HepG2 (cell line): ENCODE results near the gene IL24.

Source experiments
- CBFB ChIP-seq: sonication (generic); formaldehyde crosslinking; IDR thresholded peaks from 2 replicates; pipeline ENCODE4 v1.4.0; 2020; ENCODE audit warnings: missing genetic modification reagents
- FOXA1 ChIP-seq, 2 experiments: fragments of 450-650 bp in 1 of 2; sonication (generic) in 1 of 2; formaldehyde crosslinking in 1 of 2; IDR thresholded peaks; 2 replicates each; pipeline versions ENCODE4 v1.4.0 to v1.6.1; 2016 to 2020; ENCODE audit warnings: missing genetic modification reagents in 1 of 2
- IKZF5 ChIP-seq: IDR thresholded peaks from 2 replicates; pipeline ENCODE4 v1.6.1; 2018; ENCODE audit warnings: missing genetic modification reagents, mild to moderate bottlenecking, missing compliant biosample characterization
- MATR3 ChIP-seq: sonication (generic); formaldehyde crosslinking; IDR thresholded peaks from 2 replicates; pipeline ENCODE4 v1.4.0; 2020; ENCODE audit warnings: missing genetic modification reagents
- NFRKB ChIP-seq: fragments of 450-650 bp; IDR thresholded peaks from 2 replicates; pipeline ENCODE4 v1.6.1; 2017
- RARG ChIP-seq: sonication (generic); formaldehyde crosslinking; IDR thresholded peaks from 2 replicates; pipeline ENCODE4 v1.4.0; 2020; ENCODE audit warnings: low read depth, mild to moderate bottlenecking, missing genetic modification reagents
- REST ChIP-seq, 2 experiments: IDR thresholded peaks; 2 replicates each; pipeline ENCODE4 v1.6.1; 2011 to 2012; ENCODE audit warnings: low read length in 2 of 2, borderline replicate concordance in 1 of 2, low read depth in 1 of 2, mild to moderate bottlenecking in 1 of 2, moderate library complexity in 1 of 2
- SIN3A ChIP-seq: IDR thresholded peaks from 2 replicates; pipeline ENCODE4 v1.6.1; 2011; ENCODE audit warnings: low read depth, mild to moderate bottlenecking, control low read depth, low read length, borderline replicate concordance
- SIN3B ChIP-seq: fragments of 150-350 bp; IDR thresholded peaks from 2 replicates; pipeline ENCODE4 v1.6.1; 2014; ENCODE audit warnings: low read length
- TAF1 ChIP-seq: sonication (generic); formaldehyde crosslinking; IDR thresholded peaks from 2 replicates; pipeline ENCODE4 v1.4.0; 2020; ENCODE audit warnings: missing genetic modification reagents
- TF ChIP-seq, protein P1 (sequence below): sonication (generic); formaldehyde crosslinking; IDR thresholded peaks from 2 replicates; pipeline ENCODE4 v1.5.0; 2020; ENCODE audit warnings: mild to moderate bottlenecking, missing genetic modification reagents, moderate library complexity

DNA sequence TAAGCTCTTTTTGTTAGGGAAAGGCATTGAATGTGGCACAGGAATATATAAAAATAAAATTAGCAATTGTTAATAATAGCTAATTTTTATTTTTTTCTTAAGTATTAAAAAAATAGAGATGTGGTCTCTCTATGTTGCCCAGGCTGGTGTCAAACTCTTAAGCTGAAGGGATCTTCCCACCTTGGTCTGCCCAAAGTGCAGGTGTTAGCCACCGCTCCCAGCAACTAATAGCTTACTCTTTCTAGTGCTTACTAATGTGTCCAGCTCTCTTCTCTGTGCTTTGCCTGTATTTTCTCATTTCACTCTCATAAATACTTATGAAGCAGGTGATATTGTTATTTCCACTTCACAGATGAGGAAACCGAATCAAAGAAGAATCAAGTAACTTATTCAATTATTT is 13.4 kb upstream of the IL24 start:
- TF ChIP-seq, protein P1, sequence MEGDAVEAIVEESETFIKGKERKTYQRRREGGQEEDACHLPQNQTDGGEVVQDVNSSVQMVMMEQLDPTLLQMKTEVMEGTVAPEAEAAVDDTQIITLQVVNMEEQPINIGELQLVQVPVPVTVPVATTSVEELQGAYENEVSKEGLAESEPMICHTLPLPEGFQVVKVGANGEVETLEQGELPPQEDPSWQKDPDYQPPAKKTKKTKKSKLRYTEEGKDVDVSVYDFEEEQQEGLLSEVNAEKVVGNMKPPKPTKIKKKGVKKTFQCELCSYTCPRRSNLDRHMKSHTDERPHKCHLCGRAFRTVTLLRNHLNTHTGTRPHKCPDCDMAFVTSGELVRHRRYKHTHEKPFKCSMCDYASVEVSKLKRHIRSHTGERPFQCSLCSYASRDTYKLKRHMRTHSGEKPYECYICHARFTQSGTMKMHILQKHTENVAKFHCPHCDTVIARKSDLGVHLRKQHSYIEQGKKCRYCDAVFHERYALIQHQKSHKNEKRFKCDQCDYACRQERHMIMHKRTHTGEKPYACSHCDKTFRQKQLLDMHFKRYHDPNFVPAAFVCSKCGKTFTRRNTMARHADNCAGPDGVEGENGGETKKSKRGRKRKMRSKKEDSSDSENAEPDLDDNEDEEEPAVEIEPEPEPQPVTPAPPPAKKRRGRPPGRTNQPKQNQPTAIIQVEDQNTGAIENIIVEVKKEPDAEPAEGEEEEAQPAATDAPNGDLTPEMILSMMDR (CRISPR knock-in tag): no peak
- TF ChIP-seq FOXA1 (IDR thresholded peaks at IDR 0.05) (no peak), FOXA1 (CRISPR knock-in tag; IDR thresholded peaks at IDR 0.05) (no peak), CBFB (no peak), REST (IDR thresholded peaks at IDR 0.05; ENCODE audit: borderline replicate concordance in 1 of 2, low read depth in 1 of 2, low read length in 2 of 2) (no peak), MATR3 (CRISPR knock-in tag) (no peak), NFRKB (no peak), RARG (no peak), TAF1 (CRISPR knock-in tag) (no peak), IKZF5 (CRISPR knock-in tag) (no peak), SIN3A (no peak), SIN3B (no peak)
